ENCODE measurements around the gene COL16A1. TPM values are rescaled to one million over a fixed set of nuclear protein-coding genes. Genes with fewer than 3 reads are reported as not detected.

COL16A1 gene
- polyA plus RNA-seq, 1 experiment: 35.4 TPM

DNA sequence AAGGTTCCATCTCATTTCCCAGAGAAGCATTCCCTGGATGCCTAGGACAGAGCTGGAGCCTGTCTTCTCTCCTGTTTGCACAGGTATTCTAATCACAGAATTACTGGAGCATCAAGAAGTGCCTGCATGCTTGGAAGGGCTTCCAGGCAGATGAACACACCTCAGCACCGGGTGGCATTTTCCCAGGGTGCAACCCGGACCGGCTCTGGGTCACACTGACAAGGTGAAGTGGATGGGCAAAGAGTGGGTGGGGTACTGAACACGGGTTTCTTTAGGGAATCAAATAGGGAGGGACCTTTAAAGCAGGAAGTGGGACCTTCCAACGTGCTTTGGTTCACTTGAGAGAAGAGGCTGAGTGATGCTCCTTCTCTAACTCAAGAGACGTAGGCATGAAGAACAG, 52.1 kb downstream of the COL16A1 start:
- TF ChIP-seq, protein P1, sequence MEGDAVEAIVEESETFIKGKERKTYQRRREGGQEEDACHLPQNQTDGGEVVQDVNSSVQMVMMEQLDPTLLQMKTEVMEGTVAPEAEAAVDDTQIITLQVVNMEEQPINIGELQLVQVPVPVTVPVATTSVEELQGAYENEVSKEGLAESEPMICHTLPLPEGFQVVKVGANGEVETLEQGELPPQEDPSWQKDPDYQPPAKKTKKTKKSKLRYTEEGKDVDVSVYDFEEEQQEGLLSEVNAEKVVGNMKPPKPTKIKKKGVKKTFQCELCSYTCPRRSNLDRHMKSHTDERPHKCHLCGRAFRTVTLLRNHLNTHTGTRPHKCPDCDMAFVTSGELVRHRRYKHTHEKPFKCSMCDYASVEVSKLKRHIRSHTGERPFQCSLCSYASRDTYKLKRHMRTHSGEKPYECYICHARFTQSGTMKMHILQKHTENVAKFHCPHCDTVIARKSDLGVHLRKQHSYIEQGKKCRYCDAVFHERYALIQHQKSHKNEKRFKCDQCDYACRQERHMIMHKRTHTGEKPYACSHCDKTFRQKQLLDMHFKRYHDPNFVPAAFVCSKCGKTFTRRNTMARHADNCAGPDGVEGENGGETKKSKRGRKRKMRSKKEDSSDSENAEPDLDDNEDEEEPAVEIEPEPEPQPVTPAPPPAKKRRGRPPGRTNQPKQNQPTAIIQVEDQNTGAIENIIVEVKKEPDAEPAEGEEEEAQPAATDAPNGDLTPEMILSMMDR (IDR thresholded peaks at IDR 0.05; ENCODE audit: low read depth, low read length): no peak
- H3K4me3 ChIP-seq (ENCODE audit: low read depth, low read length): no peak overlapping the region
- DNase-seq (ENCODE audit: low read depth, low spot score): no peak
- ChIA-PET CTCF (interaction anchor here (1.0 kb wide), 1 partner anchor 51 kb away, joined by 3 read pairs; no protein-coding TSS in a partner anchor), POLR2A (no interaction called here)
- H3K27me3 ChIP-seq (ENCODE audit: control insufficient read depth, insufficient read depth, low read length): no peaks in the 10 kb centered on the region
- no peak overlapping the region for H3K27ac ChIP-seq (ENCODE audit: low read depth, low read length)
- no peaks in the 10 kb centered on the region for H3K9me3 ChIP-seq (ENCODE audit: control insufficient read depth, insufficient read depth, low read length)

DNA sequence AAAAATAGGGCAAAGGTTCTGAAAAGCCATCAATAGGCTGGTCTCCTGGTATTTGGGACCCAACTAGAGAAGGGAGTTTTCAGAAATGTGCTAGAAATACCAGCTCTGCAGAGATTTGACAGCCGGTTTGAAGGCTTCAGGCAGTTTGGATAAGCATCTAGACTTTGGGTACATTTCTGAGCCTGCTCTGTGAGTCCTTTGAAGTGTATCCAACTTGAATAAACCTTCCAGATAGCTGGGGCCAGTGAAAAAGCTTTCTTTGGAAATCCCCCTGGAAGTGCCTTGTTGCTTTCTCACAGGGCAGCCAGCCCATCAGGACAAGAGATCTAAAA, 52.8 kb downstream of the COL16A1 start:
- Histone ChIP-seq H3K9me3 (ENCODE audit: control insufficient read depth, insufficient read depth, low read length) (no peaks in the 10 kb centered on the region), H3K27ac (ENCODE audit: low read depth, low read length) (no peak overlapping the region), H3K4me3 (ENCODE audit: low read depth, low read length) (no peak overlapping the region), H3K27me3 (ENCODE audit: control insufficient read depth, insufficient read depth, low read length) (no peaks in the 10 kb centered on the region)
- ChIA-PET POLR2A (no interaction called here), CTCF (interaction anchor here (1.0 kb wide), 1 partner anchor 52 kb away, joined by 3 read pairs; no protein-coding TSS in a partner anchor)
- no peak for DNase-seq (ENCODE audit: low read depth, low spot score)
- TF ChIP-seq, protein P1 (IDR thresholded peaks at IDR 0.05; ENCODE audit: low read depth, low read length): no peak

DNA sequence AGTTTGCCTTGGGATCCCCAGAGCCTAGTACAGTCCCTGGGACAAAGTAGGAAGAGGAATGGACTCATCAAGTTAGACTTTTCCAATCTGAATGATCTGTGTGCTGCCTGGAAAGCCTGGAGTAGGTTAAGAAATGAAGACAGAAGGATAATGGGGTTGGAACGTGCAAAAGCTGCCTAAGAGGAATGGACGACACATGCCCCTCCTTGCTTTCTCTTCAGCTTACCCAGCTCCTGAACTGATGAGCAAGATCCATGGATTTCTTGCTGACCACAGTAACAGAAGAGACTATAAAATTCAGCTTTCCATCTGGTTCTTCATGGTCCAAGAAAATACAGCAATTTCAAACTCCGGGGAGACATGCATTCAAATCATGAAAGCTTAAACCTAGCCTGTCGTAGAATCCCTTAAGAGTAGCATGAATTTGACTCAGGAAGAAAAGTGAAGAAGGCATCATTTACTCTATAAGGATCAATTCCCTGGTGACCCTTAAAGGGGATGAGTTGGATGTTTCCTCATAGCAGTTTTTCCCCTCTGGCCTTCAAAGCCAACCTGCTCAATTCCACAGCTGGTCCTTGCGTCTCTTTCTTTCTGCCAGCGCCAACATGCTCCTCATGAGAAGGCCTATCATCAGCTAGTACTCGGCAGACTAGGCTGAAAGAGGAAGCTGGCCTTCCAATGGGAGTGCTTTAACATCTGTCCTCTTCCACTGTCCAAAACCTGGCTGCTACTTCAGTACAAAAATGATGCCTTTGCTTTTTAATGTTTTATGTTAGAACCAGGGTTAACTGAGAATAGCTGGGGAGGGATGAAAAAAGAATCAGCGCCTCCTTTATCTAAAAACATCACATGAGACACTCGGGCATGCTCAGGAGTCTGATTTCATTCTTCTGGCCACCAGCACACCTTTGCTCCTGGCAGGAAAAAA, 53.4 kb downstream of the COL16A1 start:
- H3K27ac ChIP-seq (ENCODE audit: low read depth, low read length): no peak overlapping the region
- CTCF ChIA-PET: interaction anchor here (0.9 kb wide), 1 partner anchor 95 kb away, joined by 3 read pairs; no protein-coding TSS in a partner anchor
- TF ChIP-seq, protein P1 (IDR thresholded peaks at IDR 0.05; ENCODE audit: low read depth, low read length): no peak
- H3K4me3 ChIP-seq (ENCODE audit: low read depth, low read length): no peak overlapping the region
- no peak for DNase-seq (ENCODE audit: low read depth, low spot score)
- no peaks in the 10 kb centered on the region for H3K9me3 ChIP-seq (ENCODE audit: control insufficient read depth, insufficient read depth, low read length)
- POLR2A ChIA-PET: no interaction called here
- no peaks in the 10 kb centered on the region for H3K27me3 ChIP-seq (ENCODE audit: control insufficient read depth, insufficient read depth, low read length)

DNA sequence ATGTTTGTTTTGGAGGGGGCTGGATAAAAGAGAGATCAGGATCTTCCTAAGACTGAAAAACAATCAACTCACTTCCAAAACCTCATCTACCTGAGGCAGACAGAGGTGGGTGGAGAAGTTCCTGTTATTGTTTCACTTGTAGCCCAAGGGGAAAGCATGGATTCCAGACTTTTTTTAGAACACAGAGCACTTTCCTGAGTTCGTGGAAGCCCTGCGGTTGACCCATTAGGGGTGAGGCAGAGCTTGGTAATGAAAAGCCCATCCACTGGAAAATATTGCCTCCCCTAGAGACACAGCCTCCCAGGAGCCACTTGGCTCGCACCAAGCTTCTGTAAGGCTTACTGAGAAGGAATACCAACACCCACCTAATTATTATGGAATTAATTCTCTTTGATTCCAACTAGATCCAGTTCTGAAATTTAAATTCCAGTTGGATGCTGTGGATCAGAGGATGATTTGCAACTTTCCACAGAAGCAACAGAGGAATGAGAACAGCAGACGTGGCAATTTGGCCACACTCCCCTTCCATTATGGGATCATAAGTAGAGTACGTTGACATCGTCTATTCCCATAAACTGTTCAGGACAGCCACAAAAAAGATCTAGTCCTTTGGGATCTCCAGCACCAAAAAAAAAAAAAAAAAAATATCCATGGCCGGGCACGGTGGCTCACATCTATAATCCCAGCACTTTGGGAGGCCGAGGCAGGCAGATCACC, 55.0 kb downstream of the COL16A1 start:
- TF ChIP-seq, protein P1 (IDR thresholded peaks at IDR 0.05; ENCODE audit: low read depth, low read length): no peak
- Histone ChIP-seq H3K27ac (ENCODE audit: low read depth, low read length) (no peak overlapping the region), H3K9me3 (ENCODE audit: control insufficient read depth, insufficient read depth, low read length) (no peaks in the 10 kb centered on the region), H3K4me3 (ENCODE audit: low read depth, low read length) (no peak overlapping the region), H3K27me3 (ENCODE audit: control insufficient read depth, insufficient read depth, low read length) (no peaks in the 10 kb centered on the region)
- no peak for DNase-seq (ENCODE audit: low read depth, low spot score)
- CTCF ChIA-PET: no interaction called here
- POLR2A ChIA-PET: interaction anchor here (1.0 kb wide), 1 partner anchor 14 kb away, joined by 4 read pairs; no protein-coding TSS in a partner anchor

DNA sequence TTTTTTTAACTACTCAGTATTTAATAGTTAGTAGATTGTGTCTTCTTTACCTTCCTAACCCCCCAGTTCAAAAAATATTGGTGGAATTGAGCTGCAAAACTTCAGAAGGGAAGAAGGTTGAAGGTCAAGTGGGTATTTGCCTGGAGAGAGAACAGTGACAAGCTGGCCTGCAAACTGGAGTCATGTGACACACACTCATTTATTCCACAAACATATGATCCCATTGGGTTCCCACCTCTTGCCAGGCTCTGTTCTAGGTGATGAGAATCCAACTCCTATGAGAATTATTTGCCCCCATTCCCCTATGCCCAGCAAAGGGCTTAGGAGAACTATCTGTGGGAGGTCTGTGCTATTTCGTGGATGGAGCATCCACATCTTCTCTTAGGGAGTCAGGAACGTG, 55.6 kb downstream of the COL16A1 start:
- TF ChIP-seq, protein P1 (IDR thresholded peaks at IDR 0.05; ENCODE audit: low read depth, low read length): no peak
- CTCF ChIA-PET: no interaction called here
- Histone ChIP-seq H3K4me3 (ENCODE audit: low read depth, low read length) (no peak overlapping the region), H3K27ac (ENCODE audit: low read depth, low read length) (no peak overlapping the region), H3K27me3 (ENCODE audit: control insufficient read depth, insufficient read depth, low read length) (no peaks in the 10 kb centered on the region), H3K9me3 (ENCODE audit: control insufficient read depth, insufficient read depth, low read length) (no peaks in the 10 kb centered on the region)
- no peak for DNase-seq (ENCODE audit: low read depth, low spot score)
- POLR2A ChIA-PET: no interaction called here
